SK-N-SH treated with all-trans-retinoic acid at 6 μM for 48 hours (cell line): ENCODE results near the gene LAX1.

Source experiments
- RARB ChIP-seq: fragments of 250-450 bp; sonication (Bioruptor Pico); IDR thresholded peaks from 2 replicates; pipeline ENCODE4 v1.8.0; 2021; ENCODE audit warnings: mild to moderate bottlenecking, moderate library complexity
- ZC3H10 ChIP-seq: fragments of 250-450 bp; sonication (Bioruptor Pico); IDR thresholded peaks from 2 replicates; pipeline ENCODE4 v1.5.1; 2021; ENCODE audit warnings: mild to moderate bottlenecking, moderate library complexity
- ZNF70 ChIP-seq: fragments of 450-650 bp; formaldehyde crosslinking; IDR thresholded peaks from 2 replicates; pipeline ENCODE4 v1.5.0; 2020; ENCODE audit warnings: mild to moderate bottlenecking, moderate library complexity
- TF ChIP-seq, protein P1 (sequence below): fragments of 250-450 bp; sonication (Bioruptor Pico); IDR thresholded peaks from 2 replicates; pipeline ENCODE4 v1.8.0; 2020; ENCODE audit warnings: mild to moderate bottlenecking, moderate library complexity, borderline replicate concordance

DNA sequence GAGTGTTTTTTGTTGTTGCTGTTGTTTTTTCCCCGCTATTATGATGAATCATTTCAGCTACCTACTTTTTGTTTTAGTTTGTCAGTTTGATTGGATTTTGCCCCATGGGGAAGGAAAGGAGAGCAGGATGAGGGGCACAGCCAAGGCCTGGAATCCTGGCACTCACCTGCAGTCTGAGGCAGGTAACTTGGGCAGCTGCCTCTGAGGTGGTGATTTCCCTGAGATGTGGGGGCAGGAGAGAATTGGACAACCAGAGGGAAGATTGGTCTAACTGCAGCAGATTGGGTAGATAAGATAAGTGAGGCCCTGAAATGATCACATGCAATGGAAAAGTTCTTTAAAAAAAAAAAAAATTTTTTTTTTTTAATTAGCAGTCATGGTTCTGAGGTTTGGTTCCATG, 1.5 kb upstream of the LAX1 start:
- TF ChIP-seq RARB (CRISPR knock-in tag) (no peak), ZC3H10 (CRISPR knock-in tag) (no peak), ZNF70 (no peak)
- TF ChIP-seq, protein P1, sequence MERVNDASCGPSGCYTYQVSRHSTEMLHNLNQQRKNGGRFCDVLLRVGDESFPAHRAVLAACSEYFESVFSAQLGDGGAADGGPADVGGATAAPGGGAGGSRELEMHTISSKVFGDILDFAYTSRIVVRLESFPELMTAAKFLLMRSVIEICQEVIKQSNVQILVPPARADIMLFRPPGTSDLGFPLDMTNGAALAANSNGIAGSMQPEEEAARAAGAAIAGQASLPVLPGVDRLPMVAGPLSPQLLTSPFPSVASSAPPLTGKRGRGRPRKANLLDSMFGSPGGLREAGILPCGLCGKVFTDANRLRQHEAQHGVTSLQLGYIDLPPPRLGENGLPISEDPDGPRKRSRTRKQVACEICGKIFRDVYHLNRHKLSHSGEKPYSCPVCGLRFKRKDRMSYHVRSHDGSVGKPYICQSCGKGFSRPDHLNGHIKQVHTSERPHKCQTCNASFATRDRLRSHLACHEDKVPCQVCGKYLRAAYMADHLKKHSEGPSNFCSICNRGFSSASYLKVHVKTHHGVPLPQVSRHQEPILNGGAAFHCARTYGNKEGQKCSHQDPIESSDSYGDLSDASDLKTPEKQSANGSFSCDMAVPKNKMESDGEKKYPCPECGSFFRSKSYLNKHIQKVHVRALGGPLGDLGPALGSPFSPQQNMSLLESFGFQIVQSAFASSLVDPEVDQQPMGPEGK (CRISPR knock-in tag), result no peak
